Ecto neural progenitor cell (in vitro differentiated cells): ENCODE measurements around the gene ACTN4.
A peak's percentile ranks its signal among the peaks of the same experiment; 100 is the strongest.

Experiments
- DNase-seq: peaks from one replicate; pipeline ENCODE4 v3.0.0-alpha.2; 2018; ENCODE audit warnings: low spot score

The ACTN4 gene

GRCh38 chr19:38725469-38726283, 78.2 kb downstream of the ACTN4 start:
- no peak for DNase-seq

- DNase-seq: no peak
These were observed 78.8 kb downstream of the ACTN4 start for GRCh38 chr19:38726284-38726673.

DNA sequence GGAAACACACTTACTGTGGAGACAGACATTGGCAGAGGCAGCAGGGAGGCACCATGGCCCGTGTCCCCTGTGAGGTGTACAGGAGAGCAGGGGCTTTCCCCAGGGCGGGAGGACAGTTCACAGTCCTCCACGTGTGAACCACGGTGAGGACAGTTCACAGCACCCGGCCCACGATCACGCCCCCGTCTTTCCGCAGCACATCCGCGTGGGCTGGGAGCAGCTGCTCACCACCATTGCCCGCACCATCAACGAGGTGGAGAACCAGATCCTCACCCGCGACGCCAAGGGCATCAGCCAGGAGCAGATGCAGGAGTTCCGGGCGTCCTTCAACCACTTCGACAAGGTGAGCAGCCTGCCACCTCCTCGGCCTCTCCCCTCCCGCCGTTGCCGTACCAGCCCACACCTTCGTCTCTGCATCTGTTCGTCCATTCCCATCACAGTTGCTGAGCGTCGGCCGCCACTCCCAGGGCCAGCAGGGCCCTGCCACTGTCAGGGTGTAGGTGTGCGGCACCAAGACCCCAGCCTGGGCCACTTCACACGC, 79.4 kb downstream of the ACTN4 start:
- DNase-seq: no peak

- DNase-seq: no peak
These were observed 79.9 kb downstream of the ACTN4 start for GRCh38 chr19:38727306-38727867.

DNA sequence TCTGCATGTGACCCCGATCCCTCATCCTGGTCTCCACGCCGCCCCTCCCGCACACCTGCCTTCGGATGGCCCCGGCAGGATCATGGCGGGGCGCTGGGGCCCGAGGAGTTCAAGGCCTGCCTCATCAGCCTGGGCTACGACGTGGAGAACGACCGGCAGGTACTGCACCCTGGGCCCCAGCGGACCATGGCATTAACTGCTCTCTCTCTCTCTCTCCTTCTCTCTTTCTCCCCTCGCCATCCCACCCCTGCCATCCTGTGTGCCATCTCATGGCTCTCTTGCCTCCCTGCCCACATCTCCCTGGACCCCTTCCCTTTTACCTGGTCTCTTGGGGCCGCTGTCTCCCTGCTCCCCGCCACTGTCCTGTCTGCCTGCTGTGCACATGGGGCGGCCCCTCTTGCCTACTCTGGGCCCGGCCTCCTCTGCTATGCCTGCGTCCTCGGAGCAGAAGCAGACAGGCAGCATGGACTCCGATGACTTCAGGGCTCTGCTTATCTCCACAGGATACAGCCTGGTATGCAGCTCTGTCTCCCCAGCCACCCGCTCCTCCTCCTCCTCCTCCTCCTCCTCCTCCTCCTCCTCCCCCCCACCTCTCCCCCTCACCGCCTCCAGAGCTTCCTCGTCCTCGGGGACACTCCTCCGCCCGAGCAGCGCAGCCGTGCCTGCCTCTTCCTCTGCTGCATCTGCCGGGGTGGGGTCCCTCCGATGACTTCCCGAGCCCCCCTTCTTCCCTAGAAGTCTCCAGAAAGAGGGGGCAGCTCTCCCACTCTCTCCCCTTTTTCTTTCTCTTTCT, 80.6 kb downstream of the ACTN4 start:
- DNase-seq: no peak

DNA sequence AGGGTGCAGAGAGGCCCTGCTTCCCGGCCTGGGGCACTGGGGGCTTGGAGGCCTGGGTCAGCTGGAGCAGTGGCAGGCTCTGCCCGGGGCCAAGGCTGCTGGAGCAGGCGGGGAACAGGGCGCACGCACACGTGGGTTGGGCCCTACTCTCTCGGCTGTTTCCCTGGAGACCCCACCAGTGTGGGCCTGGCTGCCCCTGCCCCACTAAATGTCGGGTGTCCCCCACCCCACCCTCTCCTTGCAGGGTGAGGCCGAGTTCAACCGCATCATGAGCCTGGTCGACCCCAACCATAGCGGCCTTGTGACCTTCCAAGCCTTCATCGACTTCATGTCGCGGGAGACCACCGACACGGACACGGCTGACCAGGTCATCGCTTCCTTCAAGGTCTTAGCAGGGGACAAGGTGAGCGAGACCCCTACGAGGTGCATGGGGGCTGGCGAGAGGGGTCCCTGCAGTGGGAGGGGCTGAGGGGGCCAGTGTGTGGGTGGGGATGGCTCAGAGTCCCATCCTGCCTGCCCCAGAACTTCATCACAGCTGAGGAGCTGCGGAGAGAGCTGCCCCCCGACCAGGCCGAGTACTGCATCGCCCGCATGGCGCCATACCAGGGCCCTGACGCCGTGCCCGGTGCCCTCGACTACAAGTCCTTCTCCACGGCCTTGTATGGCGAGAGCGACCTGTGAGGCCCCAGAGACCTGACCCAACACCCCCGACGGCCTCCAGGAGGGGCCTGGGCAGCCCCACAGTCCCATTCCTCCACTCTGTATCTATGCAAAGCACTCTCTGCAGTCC, 81.5 kb downstream of the ACTN4 start:
- DNase-seq: no peak

GRCh38 chr19:38729653-38730469, 82.4 kb downstream of the ACTN4 start:
- peak; percentile 88 for DNase-seq

DNA sequence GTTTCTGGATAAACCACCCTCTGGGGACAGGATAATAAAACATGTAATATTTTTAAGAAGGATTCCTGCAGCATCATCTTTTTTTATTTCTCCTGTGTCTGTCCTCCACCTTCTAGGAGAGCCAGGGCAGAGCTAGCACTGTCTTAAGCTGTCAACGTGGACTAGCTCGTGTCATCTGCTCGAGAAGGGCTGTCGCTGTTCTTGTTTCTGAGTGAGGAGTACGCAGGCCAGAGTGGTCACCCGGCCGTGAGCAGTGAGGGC, 83.0 kb downstream of the ACTN4 start:
- DNase-seq: no peak

- no peak for DNase-seq
These were observed 83.5 kb downstream of the ACTN4 start for GRCh38 chr19:38730731-38731589.

DNA sequence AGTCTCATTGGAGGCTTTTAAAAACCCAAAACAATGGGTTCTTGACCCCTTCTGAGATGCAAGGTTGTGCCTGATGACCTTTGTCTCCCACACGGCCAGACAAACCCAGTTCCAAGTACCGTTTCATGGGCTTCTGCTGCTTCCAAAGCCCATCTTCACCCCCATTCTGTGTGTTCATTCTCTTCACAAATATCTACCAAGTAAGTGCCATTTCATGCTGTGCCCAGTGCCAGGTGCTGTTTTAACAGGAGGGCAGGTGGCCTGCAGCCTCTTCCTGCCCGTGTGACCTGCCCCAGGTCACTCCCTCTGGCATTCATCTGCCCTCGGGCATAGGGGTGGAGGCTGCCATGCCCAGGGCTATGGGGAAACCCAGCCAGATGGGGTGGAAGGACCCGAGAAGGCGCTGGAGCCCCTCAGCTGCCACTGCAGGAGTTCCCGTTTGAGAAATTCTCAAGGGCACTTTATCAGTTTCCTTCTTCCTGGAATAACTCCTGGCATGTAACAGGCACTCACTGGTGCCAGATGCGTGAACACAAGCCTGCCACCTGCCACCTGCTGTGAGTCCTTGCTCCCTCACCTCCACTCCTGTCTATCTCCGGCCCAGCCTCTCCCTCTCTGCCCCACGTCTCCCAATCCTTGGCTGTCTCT, 84.3 kb downstream of the ACTN4 start:
- DNase-seq: no peak

GRCh38 chr19:38733241-38733492, 85.7 kb downstream of the ACTN4 start:
- no peak for DNase-seq

- no peak for DNase-seq
These were observed 86.2 kb downstream of the ACTN4 start for GRCh38 chr19:38733493-38734175.

- DNase-seq: no peak
These were observed 86.7 kb downstream of the ACTN4 start for GRCh38 chr19:38734176-38734425.

DNA sequence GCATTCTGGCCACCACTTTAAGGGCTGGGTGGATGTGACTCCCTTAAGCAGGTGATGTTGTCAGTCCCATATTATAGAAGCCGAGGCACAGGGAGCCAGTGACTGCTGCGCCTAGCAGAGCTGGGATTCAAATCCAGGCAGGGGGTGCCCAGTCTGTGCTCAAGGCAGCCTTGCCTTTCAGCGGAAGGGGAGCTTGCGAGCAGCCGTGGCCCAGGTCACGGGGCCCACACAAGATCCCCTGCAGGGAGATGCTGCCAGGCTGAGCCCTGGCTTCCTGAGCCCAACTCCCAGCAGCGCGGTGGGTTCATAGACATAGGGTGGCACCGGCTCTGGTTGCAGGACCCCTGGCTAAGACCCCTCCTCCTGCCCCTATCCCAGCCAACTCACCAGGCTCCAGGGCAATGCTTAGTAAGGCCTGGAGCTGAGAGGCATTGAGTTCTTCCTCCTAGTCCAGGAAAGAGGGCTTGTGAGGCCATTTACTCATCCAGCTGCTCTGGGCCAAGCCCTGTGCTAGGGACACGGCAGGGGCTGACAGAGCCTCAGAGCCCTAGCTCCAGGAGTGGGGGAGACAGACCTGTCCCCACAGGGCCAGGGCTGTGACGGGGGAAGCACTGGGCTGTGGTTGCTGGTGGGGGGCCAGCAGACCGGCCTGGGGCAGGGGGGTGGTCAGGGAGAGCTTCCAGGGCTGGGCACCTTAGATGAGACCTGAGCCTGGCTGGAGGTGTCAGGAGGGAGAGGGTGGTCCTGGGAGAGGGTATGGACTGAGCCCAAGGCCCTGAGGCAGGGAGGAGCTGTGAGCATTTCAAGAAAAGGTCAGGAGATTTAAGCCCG, 87.2 kb downstream of the ACTN4 start:
- peak; percentile 60 for DNase-seq

- peak; percentile 76 for DNase-seq
These were observed 87.8 kb downstream of the ACTN4 start for GRCh38 chr19:38735257-38735686.

- DNase-seq: peak; percentile 67
These were observed 88.6 kb downstream of the ACTN4 start for GRCh38 chr19:38736036-38736412.

GRCh38 chr19:38736413-38737280, 89.2 kb downstream of the ACTN4 start:
- peak; percentile 74 for DNase-seq

DNA sequence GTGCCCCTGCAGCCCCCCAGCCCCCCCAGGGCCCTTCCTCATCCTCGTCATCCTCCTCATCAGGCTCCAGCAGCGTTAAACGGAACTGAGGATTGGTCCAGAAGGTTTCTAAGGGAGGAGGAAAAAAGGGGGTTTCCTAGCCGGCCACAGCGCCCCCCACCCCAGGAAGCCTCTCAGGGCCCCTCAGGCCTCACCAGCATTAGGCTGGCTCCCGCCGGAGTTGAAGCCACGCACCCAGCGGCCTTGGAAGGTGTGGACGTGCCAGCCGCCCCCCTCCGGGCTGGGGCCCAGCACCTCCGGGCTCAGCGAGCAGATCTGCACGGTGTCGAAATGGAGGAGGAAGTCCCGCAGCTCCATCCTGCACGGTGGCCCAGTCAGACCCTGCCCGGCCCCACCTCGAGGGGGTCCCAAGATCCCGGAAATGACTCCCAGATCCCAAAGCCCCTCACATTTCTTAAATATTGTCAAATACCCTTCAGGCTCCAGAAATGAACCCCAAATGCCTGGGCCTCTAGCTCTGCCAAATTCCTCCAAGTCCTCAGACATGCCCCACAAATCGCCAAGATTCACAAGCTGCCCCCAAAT, 89.9 kb downstream of the ACTN4 start:
- no peak for DNase-seq
